Measurements from ENCODE around the gene CALML5.

The CALML5 gene

GRCh38 chr10:5499493-5500140, at the start of gene CALML5:
TSS of gene CALML5 (minus strand) at chr10:5499570. CDS start at chr10:5499438, 132 bp downstream.
- Histone ChIP-seq H3K27ac (no peak within 1 kb of the TSS), H3K4me3 (no peak within 1 kb of the TSS)
- DNase-seq (ENCODE audit: low spot score), result peak; percentile 61
- TF ChIP-seq CTCF (IDR thresholded peaks at IDR 0.05), result no peak

GRCh38 chr10:5547931-5548660, 48.7 kb upstream of the CALML5 start:
- Histone ChIP-seq H3K4me3 (peak overlapping the region; percentile 48), H3K27ac (peak overlapping the region; percentile 75 to 83)
- no peak for DNase-seq (ENCODE audit: low spot score)
- no peak for TF ChIP-seq CTCF (IDR thresholded peaks at IDR 0.05)

DNA sequence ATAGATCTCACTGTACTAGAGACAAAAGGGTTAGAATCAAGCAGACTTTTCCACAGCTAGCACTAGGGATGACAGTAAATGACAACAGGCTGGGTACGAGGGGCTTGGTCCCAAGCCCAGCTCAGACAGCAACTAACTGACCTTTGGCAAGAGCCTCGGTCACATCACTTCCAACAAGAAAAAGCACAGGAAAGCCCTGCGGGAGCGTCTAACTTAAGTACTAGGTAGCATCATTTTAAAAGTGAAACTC, 48.2 kb upstream of the CALML5 start:
- DNase-seq (ENCODE audit: low spot score), result no peak
- H3K4me3 ChIP-seq, result peak overlapping the region; percentile 48
- H3K27ac ChIP-seq, result peak overlapping the region; percentile 75 to 83
- TF ChIP-seq CTCF (IDR thresholded peaks at IDR 0.05), result no peak

- TF ChIP-seq CTCF (IDR thresholded peaks at IDR 0.05), result no peak
- Histone ChIP-seq H3K4me3 (peak overlapping the region; percentile 48), H3K27ac (peak overlapping the region; percentile 75 to 83)
- DNase-seq (ENCODE audit: low spot score), result no peak
Observed at GRCh38 chr10:5546891-5547680, 47.7 kb upstream of the CALML5 start.

GRCh38 chr10:5545778-5546710, 46.7 kb upstream of the CALML5 start:
- no peak for TF ChIP-seq CTCF (IDR thresholded peaks at IDR 0.05)
- Histone ChIP-seq H3K4me3 (no peak overlapping the region), H3K27ac (peak overlapping the region; percentile 75 to 83)
- DNase-seq (ENCODE audit: low spot score), result peak; percentile 82

- TF ChIP-seq CTCF (IDR thresholded peaks at IDR 0.05), result no peak
- no peak for DNase-seq (ENCODE audit: low spot score)
- H3K27ac ChIP-seq, result peak overlapping the region; percentile 75 to 83
- no peak overlapping the region for H3K4me3 ChIP-seq
Observed at GRCh38 chr10:5545426-5545777, 46.0 kb upstream of the CALML5 start.

Measured in coronary artery (tissue), 2 donors.